Kidney epithelial cell (primary cell): ENCODE data around the gene RAB11FIP4. TPM values are rescaled to one million over a fixed set of nuclear protein-coding genes. Genes with fewer than 3 reads are reported as not detected.
A peak's percentile ranks its signal among the peaks of the same experiment; 100 is the strongest.

Experiments
- DNase-seq: peaks from one replicate; pipeline ENCODE4 v3.0.0-alpha.2; 2010; ENCODE audit warnings: low read depth
- H3K27me3 ChIP-seq: 2 replicates; pipeline ENCODE4 v1.6.0; 2011; ENCODE audit warnings: low read length; ENCODE audit not compliant: control insufficient read depth, insufficient read depth
- H3K36me3 ChIP-seq: 2 replicates; pipeline ENCODE4 v1.5.1; 2011; ENCODE audit warnings: low read length; ENCODE audit not compliant: control insufficient read depth, insufficient read depth
- H3K4me3 ChIP-seq: 2 replicates; pipeline ENCODE4 v1.5.1; 2011; ENCODE audit warnings: low read depth, mild to moderate bottlenecking, control low read depth, low read length
- CTCF ChIP-seq: IDR thresholded peaks from 2 replicates; pipeline ENCODE4 v1.5.1; 2011; ENCODE audit warnings: mild to moderate bottlenecking, moderate library complexity, low read length, control low read depth, inconsistent platforms; ENCODE audit not compliant: insufficient read depth, poor library complexity, severe bottlenecking
- total RNA-seq: library from RNA; depleted of rRNA; stranded (reverse); fragments of >200 nt; gene quantifications from 2 replicates; pipeline ENCODE4 v1.2.3, GENCODE V29; 2015

The RAB11FIP4 gene
- total RNA-seq, 1 donor from 2014 or later = 26.5 TPM

GRCh38 chr17:31480904-31481782, 89.7 kb downstream of the RAB11FIP4 start:
- Histone ChIP-seq H3K36me3 (no peaks in the 10 kb centered on the region), H3K27me3 (peaks cover 2% of the 10 kb centered on the region), H3K4me3 (no peak overlapping the region)
- no peak for DNase-seq
- TF ChIP-seq CTCF = no peak

- peaks cover 2% of the 10 kb centered on the region for H3K27me3 ChIP-seq
- H3K4me3 ChIP-seq = no peak overlapping the region
- H3K36me3 ChIP-seq = no peaks in the 10 kb centered on the region
- no peak for TF ChIP-seq CTCF
- DNase-seq = no peak
These were observed 90.3 kb downstream of the RAB11FIP4 start for GRCh38 chr17:31481783-31482081.

- Histone ChIP-seq H3K36me3 (no peaks in the 10 kb centered on the region), H3K27me3 (peaks cover 18% of the 10 kb centered on the region), H3K4me3 (no peak overlapping the region)
- TF ChIP-seq CTCF = no peak
- DNase-seq = no peak
These were observed 93.3 kb downstream of the RAB11FIP4 start for GRCh38 chr17:31484821-31485220.

- Histone ChIP-seq H3K36me3 (no peaks in the 10 kb centered on the region), H3K4me3 (no peak overlapping the region), H3K27me3 (peaks cover 18% of the 10 kb centered on the region)
- no peak for TF ChIP-seq CTCF
- DNase-seq = no peak
These were observed 95.0 kb downstream of the RAB11FIP4 start for GRCh38 chr17:31486351-31487062.

- Histone ChIP-seq H3K4me3 (peak overlapping the region; percentile 44), H3K36me3 (no peaks in the 10 kb centered on the region), H3K27me3 (peaks cover 18% of the 10 kb centered on the region)
- no peak for DNase-seq
- no peak for TF ChIP-seq CTCF
These were observed 95.7 kb downstream of the RAB11FIP4 start for GRCh38 chr17:31487063-31487647.
